Fibroblast of skin of scalp (primary cell): ENCODE measurements around the gene TBX1.
A peak's percentile ranks its signal among the peaks of the same experiment; 100 is the strongest.
"Not testable (repeated sequence)": the region's sequence is repeated elsewhere in the genome, so short reads cannot be mapped to it uniquely, and the experiment has no call there.

Experiments used
- DNase-seq: peaks from one replicate; pipeline ENCODE4 v3.0.0-alpha.2; 2013

Gene TBX1

DNA sequence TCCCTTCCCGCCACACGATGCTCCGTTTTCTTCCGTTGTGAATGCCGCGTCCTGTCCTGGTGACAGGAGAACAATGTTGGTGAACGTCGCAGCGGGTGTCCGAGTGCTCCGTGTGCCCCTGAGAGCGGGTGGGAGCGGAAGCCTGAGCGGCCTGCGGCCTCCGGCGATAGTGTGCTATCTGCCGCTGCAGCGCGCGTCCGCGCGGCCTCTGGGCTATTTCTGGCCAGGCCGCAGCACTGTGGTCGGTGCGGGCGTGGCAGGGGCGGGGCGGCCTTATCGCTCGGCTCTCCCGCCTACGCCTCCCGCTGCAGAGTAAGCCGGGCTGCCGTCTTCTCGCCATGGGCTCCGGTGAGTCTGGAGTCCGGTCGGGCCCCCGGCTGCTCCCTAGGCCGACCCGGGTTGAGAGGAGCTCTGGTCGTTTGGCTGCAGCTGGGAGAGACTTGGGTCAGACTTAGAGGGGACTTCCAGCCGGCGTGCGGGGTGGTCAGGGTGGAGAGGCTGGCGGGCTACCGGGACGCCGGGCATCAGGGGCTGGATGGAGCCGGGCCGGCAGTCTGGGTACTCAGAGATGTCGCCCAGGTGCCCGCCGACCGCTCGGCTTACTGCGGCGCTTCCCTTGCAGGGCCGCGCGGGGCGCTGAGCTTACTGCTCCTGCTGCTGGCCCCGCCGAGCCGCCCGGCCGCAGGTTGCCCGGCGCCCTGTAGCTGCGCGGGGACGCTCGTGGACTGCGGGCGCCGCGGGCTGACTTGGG is 37.2 kb upstream of the TBX1 start, which contains the start of gene GP1BB:
Gene GP1BB (plus strand): TSS at position 308 of the 751 bp plus-strand sequence. CDS start 31 bp downstream, at position 339.
- DNase-seq = no peak

DNA sequence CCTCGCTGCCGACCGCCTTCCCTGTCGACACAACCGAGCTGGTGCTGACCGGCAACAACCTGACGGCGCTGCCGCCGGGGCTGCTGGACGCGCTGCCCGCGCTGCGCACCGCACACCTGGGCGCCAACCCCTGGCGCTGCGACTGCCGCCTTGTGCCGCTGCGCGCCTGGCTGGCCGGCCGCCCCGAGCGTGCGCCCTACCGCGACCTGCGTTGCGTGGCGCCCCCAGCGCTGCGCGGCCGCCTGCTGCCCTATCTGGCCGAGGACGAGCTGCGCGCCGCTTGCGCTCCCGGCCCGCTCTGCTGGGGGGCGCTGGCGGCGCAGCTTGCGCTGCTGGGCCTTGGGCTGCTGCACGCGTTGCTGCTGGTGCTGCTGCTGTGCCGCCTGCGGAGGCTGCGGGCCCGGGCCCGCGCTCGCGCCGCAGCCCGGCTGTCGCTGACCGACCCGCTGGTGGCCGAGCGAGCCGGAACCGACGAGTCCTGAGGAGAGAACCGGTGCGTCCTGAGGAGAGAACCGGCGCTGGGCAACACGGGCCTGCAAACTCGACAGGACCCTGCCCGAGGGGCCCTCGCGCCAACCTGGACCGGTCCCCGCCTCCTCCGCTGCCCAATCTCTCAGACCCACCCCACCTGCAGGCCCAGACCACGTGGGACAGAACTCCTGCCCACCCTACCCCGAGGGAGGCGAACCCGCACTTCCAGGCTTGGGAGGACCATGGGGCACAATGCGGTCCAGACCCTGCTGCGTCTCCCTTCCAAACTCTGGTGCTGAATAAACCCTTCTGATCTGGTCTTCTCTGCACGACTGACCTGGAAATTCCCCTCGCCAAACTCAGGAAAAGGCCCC is 36.4 kb upstream of the TBX1 start:
- no peak for DNase-seq

DNA sequence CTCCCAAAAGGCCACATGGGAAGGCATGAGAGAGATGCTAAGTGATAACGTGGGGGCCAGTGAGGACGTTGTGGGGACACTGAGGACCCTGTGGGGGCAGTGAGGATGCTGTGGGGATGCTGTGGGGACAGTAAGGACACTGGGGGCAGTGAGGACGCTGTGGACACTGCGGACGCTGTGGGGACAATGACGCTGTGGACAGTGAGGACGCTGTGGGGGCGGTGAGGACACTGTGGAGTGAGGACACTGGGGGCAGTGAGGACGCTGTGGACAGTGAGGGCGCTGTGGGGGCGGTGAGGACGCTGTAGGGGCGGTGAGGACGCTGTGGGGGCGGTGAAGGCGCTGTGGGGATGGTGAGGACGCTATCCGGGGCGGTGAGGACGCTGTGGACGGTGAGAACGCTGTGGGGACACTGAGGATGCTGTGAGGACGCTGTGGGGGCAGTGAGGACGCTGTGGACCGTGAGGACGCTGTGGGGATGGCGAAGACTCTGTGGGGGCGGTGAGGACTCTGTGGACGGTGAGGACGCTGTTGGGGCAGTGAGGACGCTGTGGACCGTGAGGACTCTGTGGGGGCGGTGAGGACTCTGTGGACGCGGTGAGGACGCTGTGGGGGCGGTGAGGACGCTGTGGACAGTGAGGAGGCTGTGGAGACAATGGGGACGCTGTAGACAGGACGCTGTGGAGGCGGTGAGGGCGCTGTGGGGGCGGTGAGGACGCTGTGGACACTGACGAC is 35.5 kb upstream of the TBX1 start:
- no peak for DNase-seq

GRCh38 chr22:19726064-19726788 is 34.4 kb upstream of the TBX1 start:
- DNase-seq = not testable (repeated sequence)

GRCh38 chr22:19727310-19728150 is 33.0 kb upstream of the TBX1 start:
- DNase-seq = no peak

DNA sequence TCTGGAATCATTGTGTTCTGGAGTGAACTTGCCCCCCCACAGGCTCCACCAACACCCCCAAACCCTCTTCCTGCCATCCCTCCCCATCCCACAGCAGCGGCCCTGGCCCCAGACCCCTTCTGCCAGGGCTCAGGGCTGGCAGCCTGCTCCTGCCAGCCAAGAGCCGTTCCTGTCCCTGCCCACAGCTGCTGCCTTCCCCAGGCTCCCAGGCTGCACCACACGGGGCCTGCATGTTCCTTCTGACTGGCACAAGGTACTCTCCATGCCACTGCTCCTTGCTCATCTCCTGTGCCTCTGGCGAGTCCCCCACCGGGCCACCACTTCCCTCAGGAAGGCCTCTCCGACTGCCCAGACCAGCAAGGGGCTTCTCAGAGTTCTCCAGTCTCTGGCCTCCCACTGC is 32.3 kb upstream of the TBX1 start:
- no peak for DNase-seq

GRCh38 chr22:19728836-19729235 is 31.7 kb upstream of the TBX1 start:
- DNase-seq = no peak

DNA sequence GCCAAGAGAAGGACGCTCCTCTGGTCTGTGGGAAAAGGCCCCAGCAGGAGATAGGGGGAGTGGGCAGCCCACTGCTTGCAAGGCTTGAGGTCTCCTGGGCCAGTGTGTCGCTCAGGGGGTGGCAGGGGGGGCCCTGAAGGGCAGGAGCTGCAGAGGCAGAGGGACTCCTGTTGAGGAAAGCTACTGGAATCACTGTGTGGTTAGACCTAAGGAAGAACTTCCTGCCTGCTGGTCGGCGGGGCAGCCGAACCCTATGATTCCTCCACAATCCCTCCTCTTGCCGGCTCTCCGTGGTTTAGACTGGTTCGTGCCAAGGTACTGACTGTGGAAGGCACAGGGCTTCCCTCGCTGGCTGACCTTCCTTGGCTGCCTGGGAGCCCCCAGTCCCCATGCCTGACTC is 31.1 kb upstream of the TBX1 start:
- DNase-seq = no peak

DNA sequence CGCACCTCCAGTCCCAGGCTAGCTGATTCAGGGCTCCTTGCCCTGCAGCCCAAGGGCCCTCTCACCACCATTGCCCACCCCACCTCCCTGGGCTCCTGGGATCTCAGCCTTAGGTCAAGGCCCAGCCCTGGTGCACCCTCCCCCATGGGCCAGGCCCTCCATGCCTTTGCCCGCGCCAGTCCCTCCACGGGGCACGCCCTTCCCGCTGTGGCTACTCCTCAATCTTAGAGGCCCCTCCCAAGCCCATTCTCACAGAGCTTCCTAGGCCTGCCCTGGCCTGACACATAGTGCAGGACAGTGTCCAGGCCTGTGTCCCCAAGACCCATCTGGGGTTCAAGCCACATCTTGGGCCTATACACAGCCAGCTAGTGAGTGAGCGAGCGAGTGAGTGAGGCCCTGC is 30.4 kb upstream of the TBX1 start:
- no peak for DNase-seq

DNA sequence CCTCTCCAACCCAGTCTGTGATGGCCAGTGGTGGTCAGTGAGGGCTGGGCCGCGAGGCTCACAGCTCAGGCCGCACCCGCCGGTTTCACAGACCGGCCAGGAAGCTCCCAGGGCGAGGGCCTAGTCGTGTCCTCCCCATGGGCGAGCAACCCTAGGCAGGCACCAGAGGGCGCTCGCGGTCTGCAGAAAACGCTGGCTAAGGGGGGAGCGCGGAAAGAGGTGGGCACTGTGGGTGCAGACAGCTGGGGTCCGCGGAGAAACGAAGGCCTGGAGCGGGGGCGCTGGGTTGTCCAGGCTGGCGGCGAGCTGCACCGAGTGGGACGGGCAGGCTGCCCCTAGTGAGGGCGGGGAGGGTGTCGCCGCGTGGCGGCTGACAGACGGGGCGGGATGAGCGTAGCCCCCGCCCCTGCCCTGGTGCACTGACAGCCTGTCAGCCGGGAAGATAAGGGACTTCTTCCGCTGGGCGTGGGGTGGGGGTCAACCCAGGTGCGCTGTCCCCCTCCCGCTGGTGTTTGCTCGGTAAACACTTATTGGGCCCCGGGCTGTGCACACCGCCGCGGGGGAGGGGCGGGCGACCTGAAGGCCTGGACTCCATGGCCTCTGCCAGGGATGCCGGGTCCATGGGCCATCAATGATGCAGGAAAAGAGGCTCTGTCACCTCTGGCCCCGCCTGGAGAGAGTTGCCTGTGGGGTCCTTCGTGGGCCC is 29.8 kb upstream of the TBX1 start:
- peak; percentile 75 for DNase-seq

DNA sequence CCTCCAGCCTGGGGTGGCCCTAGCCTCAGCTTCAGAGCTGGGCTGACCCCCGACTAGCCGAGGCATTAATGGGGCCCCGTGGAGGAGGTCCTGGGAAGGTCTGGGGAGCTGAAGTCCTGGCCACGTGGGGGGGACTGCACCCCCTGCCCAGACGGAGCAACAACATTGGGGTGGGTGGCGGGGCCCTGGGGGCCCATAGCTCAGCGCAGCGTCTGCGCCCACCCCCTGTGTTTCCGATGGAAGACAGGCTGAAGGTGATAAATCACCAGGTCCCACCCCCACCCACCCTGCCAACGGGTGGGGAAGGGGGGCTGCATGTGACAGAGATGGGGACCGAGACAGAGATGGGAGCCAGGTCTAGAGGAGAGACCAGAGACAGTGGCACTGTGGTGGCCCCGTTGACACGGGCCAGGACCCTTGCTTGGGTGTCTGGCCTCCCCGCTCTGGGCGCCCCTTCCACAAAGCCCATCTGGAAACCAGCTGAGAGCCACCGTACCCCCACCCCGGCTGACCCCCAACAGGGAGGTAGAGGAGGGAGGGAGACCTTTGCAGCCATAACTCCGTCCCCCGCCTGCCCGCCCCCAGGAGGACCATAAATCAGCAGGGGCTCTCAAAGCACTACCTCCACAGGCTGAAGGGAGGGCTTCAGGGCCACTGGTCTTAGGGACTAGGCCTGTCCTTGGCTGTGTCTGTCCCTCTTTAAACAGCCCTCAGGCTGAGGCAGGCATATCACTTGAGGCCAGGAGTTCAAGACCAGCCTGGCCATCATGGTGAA is 29.0 kb upstream of the TBX1 start:
- DNase-seq = no peak

DNA sequence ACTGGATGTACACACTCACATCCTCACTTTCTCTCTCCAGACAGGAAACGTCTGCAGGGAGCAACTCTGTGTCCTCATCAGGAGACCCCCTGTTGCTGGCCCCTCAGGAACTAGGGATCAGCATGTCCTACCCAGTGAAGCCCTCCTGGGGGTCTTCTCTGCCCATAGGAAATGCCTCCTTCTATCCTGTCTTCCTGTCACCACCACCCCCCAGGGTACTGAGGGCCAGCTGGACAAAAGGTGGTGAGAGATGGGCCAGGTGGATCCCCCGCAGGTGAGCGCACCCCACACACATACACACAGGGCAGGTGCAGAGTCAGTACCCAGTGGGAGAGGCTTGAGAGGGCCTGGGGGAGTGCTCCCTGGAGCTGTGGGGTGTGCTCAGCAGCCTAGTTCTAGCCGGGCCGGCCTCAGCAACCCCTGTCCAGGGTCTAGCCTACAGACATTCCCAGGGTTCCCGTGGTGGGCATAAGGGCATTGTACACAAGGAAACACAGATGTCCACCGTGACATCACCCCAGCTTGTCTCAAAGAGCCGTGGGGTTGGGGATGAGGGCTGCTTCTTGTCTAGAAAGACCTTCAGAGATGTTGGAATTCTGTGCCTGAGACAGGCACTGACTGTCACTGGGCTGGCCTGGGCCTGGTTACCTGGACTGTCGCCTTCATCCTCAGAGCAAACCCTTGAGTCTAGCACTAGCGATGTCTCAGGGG is 28.0 kb upstream of the TBX1 start:
- DNase-seq = no peak

- DNase-seq = no peak
Observed at GRCh38 chr22:19733755-19734154, 26.8 kb upstream of the TBX1 start.

DNA sequence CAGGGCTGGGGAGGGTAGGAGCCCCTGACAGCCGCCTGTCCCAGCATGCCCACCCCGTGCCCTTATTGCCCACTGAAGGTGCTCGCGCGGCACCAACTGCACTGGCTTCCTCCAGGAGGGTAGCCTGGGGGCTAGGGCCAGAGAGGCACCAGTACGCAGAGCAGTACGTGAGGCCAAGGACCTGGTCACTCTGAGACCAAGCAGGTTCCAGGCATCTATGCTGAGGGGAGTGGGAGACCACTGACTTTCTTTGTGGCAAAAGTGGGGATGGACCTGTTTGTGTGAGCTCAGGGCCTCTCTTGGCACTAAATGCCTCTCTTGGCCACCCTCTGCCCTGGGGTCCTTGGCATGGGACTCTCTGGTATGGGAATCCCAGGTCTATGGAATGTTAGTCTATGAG is 26.4 kb upstream of the TBX1 start:
- DNase-seq = no peak

- no peak for DNase-seq
Observed at GRCh38 chr22:19734837-19735382, 25.7 kb upstream of the TBX1 start.

- no peak for DNase-seq
Observed at GRCh38 chr22:19735665-19736510, 24.7 kb upstream of the TBX1 start.

- no peak for DNase-seq
Observed at GRCh38 chr22:19737846-19738663, 22.5 kb upstream of the TBX1 start.
